GM10248 (cell line): ENCODE results near the gene RIN3.
A peak's percentile ranks its signal among the peaks of the same experiment; 100 is the strongest.
"Not testable (repeated sequence)": the region's sequence is repeated elsewhere in the genome, so short reads cannot be mapped to it uniquely, and the experiment has no call there.

ENCODE experiments used
- CTCF ChIA-PET: fragments of 300-600 bp; sonication (Branson Sonifier 250); formaldehyde crosslinking; extraction: SDS; loops from one replicate; lab custom pipeline; 2021; ENCODE audit warnings: antibody characterized with exemption; lab: Yijun Ruan, JAX
- POLR2A ChIA-PET: fragments of 350-650 bp; sonication (Branson Sonifier 250); formaldehyde crosslinking; extraction: SDS; loops from one replicate; lab custom pipeline; 2020; ENCODE audit warnings: antibody characterized with exemption; lab: Yijun Ruan, JAX
- DNase-seq: peaks from one replicate; pipeline ENCODE4 v3.0.0; 2012; ENCODE audit errors: extremely low spot score
- CTCF ChIP-seq: IDR thresholded peaks from 2 replicates; pipeline ENCODE4 v1.5.1; 2012; ENCODE audit warnings: mild to moderate bottlenecking, low read depth; ENCODE audit errors: extremely low read depth, missing control alignments, control extremely low read depth

The RIN3 gene

GRCh38 chr14:92529903-92530302 lies 16.3 kb downstream of the RIN3 start:
- no peak for TF ChIP-seq CTCF
- ChIA-PET POLR2A (no interaction called here), CTCF (no interaction called here)
- no peak for DNase-seq

- DNase-seq, result no peak
- ChIA-PET CTCF (no interaction called here), POLR2A (no interaction called here)
- no peak for TF ChIP-seq CTCF
Observed at GRCh38 chr14:92531106-92531873, 17.7 kb downstream of the RIN3 start.

- no peak for TF ChIP-seq CTCF
- CTCF ChIA-PET, result no interaction called here
- POLR2A ChIA-PET, result no interaction called here
- DNase-seq, result no peak
Observed at GRCh38 chr14:92532490-92533163, 19.0 kb downstream of the RIN3 start.

GRCh38 chr14:92534932-92535643 lies 21.5 kb downstream of the RIN3 start:
- TF ChIP-seq CTCF, result no peak
- no peak for DNase-seq
- POLR2A ChIA-PET, result interaction anchor here (0.7 kb wide), 1 partner anchor 96 kb away, joined by 3 read pairs; no protein-coding TSS in a partner anchor
- CTCF ChIA-PET, result interaction anchor here (1.3 to 1.7 kb wide), 2 partner anchors 12 to 53 kb away, joined by 3 to 7 read pairs; no protein-coding TSS in a partner anchor

GRCh38 chr14:92536231-92536630 lies 22.6 kb downstream of the RIN3 start:
- POLR2A ChIA-PET, DNase-seq, CTCF ChIA-PET: not testable (repeated sequence)

GRCh38 chr14:92538412-92538985 lies 24.9 kb downstream of the RIN3 start:
- CTCF ChIA-PET, result interaction anchor here (0.8 to 1.9 kb wide), 9 partner anchors 13 to 152 kb away, joined by 3 to 9 read pairs (median 4); no protein-coding TSS in a partner anchor
- peak; percentile 53 for DNase-seq
- POLR2A ChIA-PET, result no interaction called here
- TF ChIP-seq CTCF, result no peak
